Measurements from ENCODE around the gene SMIM41.

Gene SMIM41

GRCh38 chr12:52086366-52086765, 6.9 kb downstream of the SMIM41 start:
- no peak overlapping the region for H3K4ac ChIP-seq (ENCODE audit: low read depth, low read length)
- no peak overlapping the region for H3K4me3 ChIP-seq (ENCODE audit: low read length)
- H3K9ac ChIP-seq (ENCODE audit: low read length): no peak overlapping the region
- peaks cover 3% of the 10 kb centered on the region for H3K4me1 ChIP-seq (ENCODE audit: control insufficient read depth, low read depth, low read length)
- H3K23ac ChIP-seq (ENCODE audit: low read length): no peak overlapping the region
- no peak for DNase-seq
- no peak overlapping the region for H3K27ac ChIP-seq (ENCODE audit: low read depth, low read length)
- no peaks in the 10 kb centered on the region for H3K79me1 ChIP-seq (ENCODE audit: low read length)
- no peak overlapping the region for H2AK5ac ChIP-seq (ENCODE audit: low read length)
- no peak overlapping the region for H2BK120ac ChIP-seq (ENCODE audit: low read depth, low read length)
- H4K5ac ChIP-seq (ENCODE audit: low read length): no peak overlapping the region
- H3K18ac ChIP-seq (ENCODE audit: low read length): no peak overlapping the region
- no peaks in the 10 kb centered on the region for H3K79me2 ChIP-seq (ENCODE audit: control insufficient read depth, insufficient read depth, low read length)
- WGBS (ENCODE audit: extremely low coverage, insufficient coverage, low lambda C conversion rate): no CpG with 5 or more reads among the region's 9 CpGs
- H3K4me2 ChIP-seq (ENCODE audit: low read length): no peak overlapping the region
- H3K36me3 ChIP-seq (ENCODE audit: control insufficient read depth, insufficient read depth, low read length): no peaks in the 10 kb centered on the region
- no peak overlapping the region for H4K8ac ChIP-seq (ENCODE audit: low read depth, low read length)
- no peak overlapping the region for H3K56ac ChIP-seq (ENCODE audit: low read length)
- H2BK5ac ChIP-seq (ENCODE audit: low read length): no peak overlapping the region
- no peaks in the 10 kb centered on the region for H3K27me3 ChIP-seq (ENCODE audit: insufficient read depth, low read length, poor library complexity)
- H2BK15ac ChIP-seq (replicated peaks; ENCODE audit: low read depth): no peak overlapping the region

- H3K36me3 ChIP-seq (ENCODE audit: control insufficient read depth, insufficient read depth, low read length): no peaks in the 10 kb centered on the region
- no peaks in the 10 kb centered on the region for H3K27me3 ChIP-seq (ENCODE audit: insufficient read depth, low read length, poor library complexity)
- H3K79me2 ChIP-seq (ENCODE audit: control insufficient read depth, insufficient read depth, low read length): no peaks in the 10 kb centered on the region
- H2BK15ac ChIP-seq (replicated peaks; ENCODE audit: low read depth): no peak overlapping the region
- WGBS (ENCODE audit: extremely low coverage, insufficient coverage, low lambda C conversion rate): no CpG with 5 or more reads among the region's 22 CpGs
- H3K9ac ChIP-seq (ENCODE audit: low read length): no peak overlapping the region
- no peaks in the 10 kb centered on the region for H3K79me1 ChIP-seq (ENCODE audit: low read length)
- no peak overlapping the region for H3K4ac ChIP-seq (ENCODE audit: low read depth, low read length)
- H3K27ac ChIP-seq (ENCODE audit: low read depth, low read length): no peak overlapping the region
- H3K18ac ChIP-seq (ENCODE audit: low read length): no peak overlapping the region
- no peaks in the 10 kb centered on the region for H3K4me1 ChIP-seq (ENCODE audit: control insufficient read depth, low read depth, low read length)
- H3K23ac ChIP-seq (ENCODE audit: low read length): no peak overlapping the region
- no peak overlapping the region for H4K8ac ChIP-seq (ENCODE audit: low read depth, low read length)
- H2BK120ac ChIP-seq (ENCODE audit: low read depth, low read length): no peak overlapping the region
- no peak overlapping the region for H2AK5ac ChIP-seq (ENCODE audit: low read length)
- no peak overlapping the region for H3K4me2 ChIP-seq (ENCODE audit: low read length)
- no peak overlapping the region for H2BK5ac ChIP-seq (ENCODE audit: low read length)
- no peak overlapping the region for H3K4me3 ChIP-seq (ENCODE audit: low read length)
- DNase-seq: no peak
- no peak overlapping the region for H4K5ac ChIP-seq (ENCODE audit: low read length)
- H3K56ac ChIP-seq (ENCODE audit: low read length): no peak overlapping the region
Measured at GRCh38 chr12:52086944-52087835, 7.7 kb downstream of the SMIM41 start.

DNA sequence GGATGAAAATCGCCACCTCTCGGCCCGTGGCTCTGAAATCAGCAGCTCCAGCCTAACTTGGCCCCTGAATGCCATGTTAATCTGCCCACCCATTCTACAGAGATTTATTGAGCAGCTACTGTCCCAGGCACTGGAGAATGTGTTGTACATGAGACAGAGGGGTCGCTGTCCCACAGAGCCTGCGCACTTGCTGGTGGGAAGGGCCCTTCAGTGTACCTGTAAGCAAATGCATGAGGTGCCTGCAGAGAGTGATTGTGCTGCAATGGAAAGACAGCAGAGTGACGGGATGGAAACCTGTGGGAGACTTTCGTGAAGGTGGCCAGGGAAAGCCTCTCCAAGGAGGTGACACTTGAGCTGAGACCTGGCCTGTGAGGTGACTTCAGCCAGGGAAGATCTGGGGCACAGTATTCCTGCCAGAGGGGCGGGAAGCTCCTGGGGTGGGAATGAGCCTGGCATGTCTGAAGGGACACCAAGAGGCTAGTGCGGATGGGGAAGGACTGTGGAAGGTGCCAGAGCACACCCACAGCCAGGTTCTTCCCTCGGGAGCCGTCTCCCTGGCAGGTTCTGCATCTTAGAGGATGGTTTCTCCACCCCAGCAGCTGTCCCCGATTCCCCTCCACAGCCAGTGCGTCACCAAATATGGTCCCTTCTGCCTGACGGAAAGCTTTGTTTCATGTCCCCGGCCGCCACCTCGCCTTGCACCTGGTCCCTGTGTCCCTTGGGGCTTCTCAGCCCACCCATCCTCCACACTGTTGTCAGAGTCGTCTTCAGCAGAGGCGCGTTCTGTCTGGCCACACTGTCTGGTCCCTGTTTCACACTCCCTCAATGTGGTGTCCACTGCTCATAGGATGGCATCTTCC, 8.7 kb downstream of the SMIM41 start:
- no peak overlapping the region for H3K27ac ChIP-seq (ENCODE audit: low read depth, low read length)
- no peak overlapping the region for H3K9ac ChIP-seq (ENCODE audit: low read length)
- H3K23ac ChIP-seq (ENCODE audit: low read length): no peak overlapping the region
- no peak for DNase-seq
- H3K4ac ChIP-seq (ENCODE audit: low read depth, low read length): no peak overlapping the region
- H4K5ac ChIP-seq (ENCODE audit: low read length): no peak overlapping the region
- no peaks in the 10 kb centered on the region for H3K79me1 ChIP-seq (ENCODE audit: low read length)
- WGBS (ENCODE audit: extremely low coverage, insufficient coverage, low lambda C conversion rate): no CpG with 5 or more reads among the region's 20 CpGs
- H2BK5ac ChIP-seq (ENCODE audit: low read length): no peak overlapping the region
- no peak overlapping the region for H2BK120ac ChIP-seq (ENCODE audit: low read depth, low read length)
- H3K56ac ChIP-seq (ENCODE audit: low read length): no peak overlapping the region
- H2AK5ac ChIP-seq (ENCODE audit: low read length): no peak overlapping the region
- no peak overlapping the region for H3K4me2 ChIP-seq (ENCODE audit: low read length)
- H3K79me2 ChIP-seq (ENCODE audit: control insufficient read depth, insufficient read depth, low read length): no peaks in the 10 kb centered on the region
- H3K18ac ChIP-seq (ENCODE audit: low read length): no peak overlapping the region
- H2BK15ac ChIP-seq (replicated peaks; ENCODE audit: low read depth): no peak overlapping the region
- H3K36me3 ChIP-seq (ENCODE audit: control insufficient read depth, insufficient read depth, low read length): no peaks in the 10 kb centered on the region
- no peaks in the 10 kb centered on the region for H3K4me1 ChIP-seq (ENCODE audit: control insufficient read depth, low read depth, low read length)
- no peaks in the 10 kb centered on the region for H3K27me3 ChIP-seq (ENCODE audit: insufficient read depth, low read length, poor library complexity)
- H4K8ac ChIP-seq (ENCODE audit: low read depth, low read length): no peak overlapping the region
- H3K4me3 ChIP-seq (ENCODE audit: low read length): no peak overlapping the region

DNA sequence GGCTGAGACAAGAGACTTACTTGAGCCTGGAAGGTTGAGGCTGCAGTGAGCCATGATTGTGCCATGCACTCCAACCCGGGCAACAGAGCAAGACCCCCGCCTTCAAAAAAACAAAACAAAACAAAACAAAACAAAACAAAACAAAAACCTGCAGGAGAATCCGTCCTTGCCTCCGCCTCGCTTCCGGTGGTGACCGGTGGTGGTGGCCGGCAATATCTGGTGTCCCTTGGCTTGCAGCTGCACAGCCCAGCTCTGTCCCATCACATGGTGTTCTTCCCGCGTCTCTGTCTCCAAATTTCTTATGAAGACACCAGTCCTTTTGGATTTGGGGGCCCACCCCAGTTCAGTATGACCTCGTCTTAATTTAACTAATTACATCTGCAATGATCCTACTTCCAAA, 10.0 kb downstream of the SMIM41 start:
- Histone ChIP-seq H3K23ac (ENCODE audit: low read length) (no peak overlapping the region), H2BK5ac (ENCODE audit: low read length) (no peak overlapping the region), H3K36me3 (ENCODE audit: control insufficient read depth, insufficient read depth, low read length) (no peaks in the 10 kb centered on the region), H2BK15ac (replicated peaks; ENCODE audit: low read depth) (no peak overlapping the region), H3K18ac (ENCODE audit: low read length) (no peak overlapping the region), H2AK5ac (ENCODE audit: low read length) (no peak overlapping the region), H3K9ac (ENCODE audit: low read length) (no peak overlapping the region), H3K4ac (ENCODE audit: low read depth, low read length) (no peak overlapping the region), H4K8ac (ENCODE audit: low read depth, low read length) (no peak overlapping the region), H3K56ac (ENCODE audit: low read length) (no peak overlapping the region), H3K79me2 (ENCODE audit: control insufficient read depth, insufficient read depth, low read length) (no peaks in the 10 kb centered on the region), H4K5ac (ENCODE audit: low read length) (no peak overlapping the region), H3K79me1 (ENCODE audit: low read length) (no peaks in the 10 kb centered on the region), H3K27me3 (ENCODE audit: insufficient read depth, low read length, poor library complexity) (no peaks in the 10 kb centered on the region), H3K4me1 (ENCODE audit: control insufficient read depth, low read depth, low read length) (no peaks in the 10 kb centered on the region), H2BK120ac (ENCODE audit: low read depth, low read length) (no peak overlapping the region), H3K27ac (ENCODE audit: low read depth, low read length) (no peak overlapping the region), H3K4me2 (ENCODE audit: low read length) (no peak overlapping the region), H3K4me3 (ENCODE audit: low read length) (no peak overlapping the region)
- no peak for DNase-seq
- no CpG with 5 or more reads among the region's 11 CpGs for WGBS (ENCODE audit: extremely low coverage, insufficient coverage, low lambda C conversion rate)

DNA sequence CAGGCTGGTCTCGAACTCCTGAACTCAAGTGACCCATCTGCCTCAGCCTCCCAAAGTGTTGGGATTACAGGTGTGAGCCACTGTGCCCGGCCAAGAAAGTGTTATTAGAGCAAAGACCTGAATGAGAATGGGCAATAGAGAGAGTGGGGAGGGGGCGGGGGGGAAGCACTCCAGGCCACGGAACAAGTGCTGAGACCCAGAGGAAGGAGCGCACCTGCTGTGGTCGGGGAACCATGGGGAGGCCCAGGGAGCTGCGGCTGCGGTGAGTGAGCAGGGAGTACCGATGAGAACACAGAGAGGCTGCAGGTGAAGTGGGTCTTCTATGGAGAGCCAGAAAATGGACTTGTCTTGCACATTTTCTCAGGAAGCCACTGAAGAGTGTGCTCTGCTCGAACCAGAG, 10.8 kb downstream of the SMIM41 start:
- no peak overlapping the region for H3K4ac ChIP-seq (ENCODE audit: low read depth, low read length)
- H2AK5ac ChIP-seq (ENCODE audit: low read length): no peak overlapping the region
- H3K4me2 ChIP-seq (ENCODE audit: low read length): no peak overlapping the region
- H3K36me3 ChIP-seq (ENCODE audit: control insufficient read depth, insufficient read depth, low read length): no peaks in the 10 kb centered on the region
- no peak overlapping the region for H2BK120ac ChIP-seq (ENCODE audit: low read depth, low read length)
- H3K56ac ChIP-seq (ENCODE audit: low read length): no peak overlapping the region
- no peak overlapping the region for H2BK15ac ChIP-seq (replicated peaks; ENCODE audit: low read depth)
- H3K79me1 ChIP-seq (ENCODE audit: low read length): no peaks in the 10 kb centered on the region
- no peak overlapping the region for H3K4me3 ChIP-seq (ENCODE audit: low read length)
- H3K27ac ChIP-seq (ENCODE audit: low read depth, low read length): no peak overlapping the region
- DNase-seq: no peak
- H4K5ac ChIP-seq (ENCODE audit: low read length): no peak overlapping the region
- no CpG with 5 or more reads among the region's 10 CpGs for WGBS (ENCODE audit: extremely low coverage, insufficient coverage, low lambda C conversion rate)
- no peak overlapping the region for H4K8ac ChIP-seq (ENCODE audit: low read depth, low read length)
- no peaks in the 10 kb centered on the region for H3K79me2 ChIP-seq (ENCODE audit: control insufficient read depth, insufficient read depth, low read length)
- H3K4me1 ChIP-seq (ENCODE audit: control insufficient read depth, low read depth, low read length): no peaks in the 10 kb centered on the region
- no peak overlapping the region for H2BK5ac ChIP-seq (ENCODE audit: low read length)
- no peaks in the 10 kb centered on the region for H3K27me3 ChIP-seq (ENCODE audit: insufficient read depth, low read length, poor library complexity)
- no peak overlapping the region for H3K23ac ChIP-seq (ENCODE audit: low read length)
- H3K18ac ChIP-seq (ENCODE audit: low read length): no peak overlapping the region
- H3K9ac ChIP-seq (ENCODE audit: low read length): no peak overlapping the region

Data from mesendoderm (in vitro differentiated cells).